Neural cell (in vitro differentiated cells): Measurements from ENCODE around the gene AARSD1.

Source experiments
- CTCF ChIP-seq: fragments of 450-650 bp; IDR thresholded peaks from 2 replicates; pipeline ENCODE4 v1.5.1; 2014; ENCODE audit warnings: antibody characterized with exemption, mild to moderate bottlenecking, moderate library complexity; ENCODE audit not compliant: poor library complexity, severe bottlenecking
- EP300 ChIP-seq: fragments of 450-650 bp; conservative IDR thresholded peaks from 2 replicates; pipeline ENCODE4 v1.6.1; 2014; ENCODE audit warnings: antibody characterized with exemption, mild to moderate bottlenecking, moderate library complexity; ENCODE audit not compliant: poor library complexity, severe bottlenecking
- EZH2 ChIP-seq: fragments of 200-600, 300-800 bp; shearing (Covaris generic), sonication (generic); IDR thresholded peaks from 2 replicates; pipeline ENCODE4 v1.6.1; 2014; ENCODE audit warnings: antibody characterized with exemption, low read length, borderline replicate concordance, mild to moderate bottlenecking; ENCODE audit not compliant: insufficient read depth, poor library complexity, severe bottlenecking
- MXI1 ChIP-seq: fragments of 450-650 bp; conservative IDR thresholded peaks from 2 replicates; pipeline ENCODE4 v1.6.1; 2014; ENCODE audit warnings: antibody characterized with exemption, mild to moderate bottlenecking; ENCODE audit not compliant: poor library complexity, severe bottlenecking
- POLR2AphosphoS5 ChIP-seq: IDR thresholded peaks from 2 replicates; pipeline ENCODE4 v1.6.1; 2012
- RAD21 ChIP-seq: fragments of 450-650 bp; conservative IDR thresholded peaks from 2 replicates; pipeline ENCODE4 v1.6.1; 2014; ENCODE audit warnings: antibody characterized with exemption, mild to moderate bottlenecking, moderate library complexity
- SMC3 ChIP-seq: fragments of 450-650 bp; conservative IDR thresholded peaks from 2 replicates; pipeline ENCODE4 v1.6.1; 2014; ENCODE audit warnings: antibody characterized with exemption, mild to moderate bottlenecking, moderate library complexity; ENCODE audit not compliant: poor library complexity
- TAF1 ChIP-seq: IDR thresholded peaks from 2 replicates; pipeline ENCODE4 v1.6.1; 2012; ENCODE audit warnings: low read depth
- TF ChIP-seq, protein P1 (sequence below): IDR thresholded peaks from 2 replicates; pipeline ENCODE4 v1.6.1; 2012; ENCODE audit warnings: borderline replicate concordance

GRCh38 chr17:42924891-42925290 is 39.4 kb downstream of the AARSD1 start:
- TF ChIP-seq CTCF (no peak), POLR2AphosphoS5 (no peak), RAD21 (no peak), TAF1 (no peak), EP300 (no peak), MXI1 (no peak), EZH2 (no peak), SMC3 (no peak)
- TF ChIP-seq, protein P1, sequence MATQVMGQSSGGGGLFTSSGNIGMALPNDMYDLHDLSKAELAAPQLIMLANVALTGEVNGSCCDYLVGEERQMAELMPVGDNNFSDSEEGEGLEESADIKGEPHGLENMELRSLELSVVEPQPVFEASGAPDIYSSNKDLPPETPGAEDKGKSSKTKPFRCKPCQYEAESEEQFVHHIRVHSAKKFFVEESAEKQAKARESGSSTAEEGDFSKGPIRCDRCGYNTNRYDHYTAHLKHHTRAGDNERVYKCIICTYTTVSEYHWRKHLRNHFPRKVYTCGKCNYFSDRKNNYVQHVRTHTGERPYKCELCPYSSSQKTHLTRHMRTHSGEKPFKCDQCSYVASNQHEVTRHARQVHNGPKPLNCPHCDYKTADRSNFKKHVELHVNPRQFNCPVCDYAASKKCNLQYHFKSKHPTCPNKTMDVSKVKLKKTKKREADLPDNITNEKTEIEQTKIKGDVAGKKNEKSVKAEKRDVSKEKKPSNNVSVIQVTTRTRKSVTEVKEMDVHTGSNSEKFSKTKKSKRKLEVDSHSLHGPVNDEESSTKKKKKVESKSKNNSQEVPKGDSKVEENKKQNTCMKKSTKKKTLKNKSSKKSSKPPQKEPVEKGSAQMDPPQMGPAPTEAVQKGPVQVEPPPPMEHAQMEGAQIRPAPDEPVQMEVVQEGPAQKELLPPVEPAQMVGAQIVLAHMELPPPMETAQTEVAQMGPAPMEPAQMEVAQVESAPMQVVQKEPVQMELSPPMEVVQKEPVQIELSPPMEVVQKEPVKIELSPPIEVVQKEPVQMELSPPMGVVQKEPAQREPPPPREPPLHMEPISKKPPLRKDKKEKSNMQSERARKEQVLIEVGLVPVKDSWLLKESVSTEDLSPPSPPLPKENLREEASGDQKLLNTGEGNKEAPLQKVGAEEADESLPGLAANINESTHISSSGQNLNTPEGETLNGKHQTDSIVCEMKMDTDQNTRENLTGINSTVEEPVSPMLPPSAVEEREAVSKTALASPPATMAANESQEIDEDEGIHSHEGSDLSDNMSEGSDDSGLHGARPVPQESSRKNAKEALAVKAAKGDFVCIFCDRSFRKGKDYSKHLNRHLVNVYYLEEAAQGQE = no peak
